Hypothalamus (tissue), 51 donors: ENCODE data around the gene CALY.

Experiments used
- DNase-seq, 51 donors: peaks; one replicate each; lab custom pipeline; 2025; lab: John Stamatoyannopoulos, UW

Gene CALY

DNA sequence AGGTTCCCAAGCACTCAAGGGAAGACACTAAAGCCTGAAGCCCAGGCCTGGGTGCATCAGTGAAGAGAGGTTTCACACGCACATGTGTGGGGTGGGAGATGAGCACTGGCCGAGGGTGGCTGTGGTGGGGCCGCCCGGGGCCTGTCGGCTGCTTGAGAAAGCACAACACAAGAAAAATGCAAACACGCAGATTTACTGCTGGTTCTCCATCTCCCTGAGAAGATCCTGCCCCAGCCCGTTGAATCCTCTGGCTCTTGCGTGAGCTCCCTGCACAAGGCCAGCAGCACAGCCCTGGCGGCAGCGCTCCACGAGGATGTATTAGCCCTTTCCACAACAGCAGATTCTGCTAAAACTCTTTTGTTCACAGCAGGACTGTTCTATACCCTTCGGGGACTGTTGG, 21.8 kb downstream of the CALY start:
- no peak for DNase-seq

DNA sequence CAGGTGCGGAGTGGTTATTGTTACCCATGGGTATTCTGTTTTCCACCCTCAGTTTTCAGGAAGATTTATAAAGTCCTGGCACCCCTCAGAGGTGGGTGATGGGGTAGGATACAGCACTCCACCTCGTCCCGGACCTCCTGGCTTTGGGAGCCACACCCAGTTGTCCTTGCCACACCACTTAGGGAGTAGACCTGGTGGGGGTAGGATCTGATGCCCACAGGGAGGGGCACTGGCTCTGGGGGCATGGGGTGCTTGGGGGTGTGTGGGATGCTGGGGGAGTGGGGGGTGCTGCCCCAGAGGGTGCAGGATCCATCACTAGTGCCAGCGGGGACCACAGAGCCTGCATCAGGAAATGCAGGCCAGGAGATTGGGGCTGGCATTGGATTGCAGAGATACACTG, 23.5 kb downstream of the CALY start:
- no peak for DNase-seq

GRCh38 chr10:133312769-133313145, 23.9 kb downstream of the CALY start:
- DNase-seq = no peak

DNA sequence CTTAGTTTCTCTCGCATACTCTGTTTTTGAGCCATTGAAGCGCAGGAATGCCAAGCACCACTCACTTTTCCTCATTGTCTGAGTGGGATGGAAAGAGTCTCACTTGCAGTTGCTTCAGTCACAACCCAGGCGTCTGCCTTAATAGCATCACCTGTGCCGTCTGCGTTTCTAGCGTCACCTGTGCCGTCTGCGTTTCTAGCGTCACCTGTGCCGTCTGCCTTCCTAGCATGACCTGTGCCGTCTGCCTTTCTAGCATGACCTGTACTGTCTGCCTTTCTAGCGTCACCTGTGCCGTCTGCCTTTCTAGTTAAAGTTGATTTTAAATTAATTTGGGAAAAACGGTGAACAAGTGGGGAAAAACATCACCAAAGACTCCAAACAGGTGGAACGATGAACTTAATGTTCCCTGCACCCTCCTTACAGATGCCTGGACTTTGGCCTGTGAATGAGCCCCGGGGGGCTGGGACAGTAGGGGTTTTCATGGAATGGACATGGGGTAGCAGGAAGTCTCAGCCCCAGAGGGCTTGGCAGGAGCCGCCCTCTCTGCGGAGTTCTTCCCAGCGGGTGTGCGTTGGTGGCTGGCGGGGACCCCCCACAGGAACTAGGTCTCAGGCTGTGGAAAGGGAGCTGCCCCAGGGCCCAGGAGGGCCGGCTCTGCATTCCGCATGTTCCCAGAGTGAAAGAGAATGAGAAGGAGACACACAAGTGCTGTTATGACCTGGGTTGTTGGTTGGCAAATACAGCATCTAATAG, 24.5 kb downstream of the CALY start:
- no peak for DNase-seq

GRCh38 chr10:133311570-133311969, 25.1 kb downstream of the CALY start:
- DNase-seq = no peak

- DNase-seq = no peak
Observed at GRCh38 chr10:133310789-133311188, 25.9 kb downstream of the CALY start.

GRCh38 chr10:133310399-133310755, 26.3 kb downstream of the CALY start:
- no peak for DNase-seq

- no peak for DNase-seq
Observed at GRCh38 chr10:133309720-133310398, 26.8 kb downstream of the CALY start.

DNA sequence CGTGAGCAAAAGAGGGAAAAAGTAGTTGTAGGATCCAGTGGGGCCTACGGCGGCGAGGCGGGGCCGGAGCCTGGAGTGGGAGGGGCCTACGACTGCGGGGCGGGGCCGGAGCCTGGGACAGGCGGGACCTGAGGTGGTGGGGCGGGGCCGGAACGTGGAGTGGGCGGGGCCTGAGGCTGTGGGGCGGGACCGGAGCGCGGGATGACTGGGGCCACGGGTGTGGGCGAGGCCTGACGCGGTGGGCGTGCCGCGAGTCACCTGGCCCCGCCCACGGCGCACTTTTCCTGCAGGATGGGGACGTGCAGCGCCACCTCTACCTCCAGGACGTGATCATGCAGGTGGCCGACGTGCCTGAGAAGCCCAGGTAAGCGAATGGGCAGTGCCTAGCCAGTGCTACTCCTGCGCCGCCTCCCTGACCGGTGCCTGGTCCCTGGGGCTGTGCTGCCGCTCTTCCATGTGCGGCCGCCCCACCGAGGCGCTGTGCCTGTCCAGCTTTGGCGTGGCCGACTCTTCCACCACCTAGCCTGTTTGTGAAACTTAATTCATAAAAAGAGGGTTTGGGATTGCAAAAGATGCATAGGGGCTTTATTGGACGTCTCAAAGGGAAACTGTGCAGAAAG, 27.5 kb downstream of the CALY start:
- peak in 47 of 51 donors; percentile 60 to 96 (median 87) for DNase-seq

DNA sequence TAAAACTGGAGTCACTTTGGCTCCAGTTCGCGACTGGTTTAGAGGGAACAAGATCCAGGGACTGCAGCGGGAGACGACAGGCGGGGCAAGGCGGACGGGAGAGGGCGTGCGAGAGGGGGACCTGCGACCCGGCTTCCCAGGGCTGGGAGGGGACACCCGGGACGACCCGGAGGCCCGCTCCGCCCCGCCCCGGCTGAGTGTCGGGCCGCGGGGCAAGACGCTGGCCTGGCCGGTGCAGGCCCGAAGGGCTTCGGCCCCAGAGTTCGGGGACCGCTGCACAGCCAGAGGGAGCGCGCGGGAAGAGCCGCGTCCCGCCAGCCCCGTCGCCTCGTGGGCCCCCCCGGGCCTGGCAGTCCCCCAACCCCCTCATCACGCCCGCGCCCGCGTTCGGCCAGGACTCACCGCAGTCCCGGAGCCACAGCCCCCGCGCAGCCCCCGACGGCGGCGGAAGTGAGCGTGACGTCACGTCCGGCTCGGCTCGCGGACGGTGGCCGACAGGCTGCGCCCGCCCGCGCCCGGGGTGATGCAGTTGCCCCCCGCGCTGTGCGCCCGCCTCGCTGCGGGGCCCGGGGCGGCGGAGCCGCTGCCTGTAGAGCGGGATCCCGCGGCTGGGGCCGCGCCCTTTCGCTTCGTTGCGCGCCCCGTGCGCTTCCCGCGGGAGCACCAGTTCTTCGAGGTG, 28.1 kb downstream of the CALY start, which contains the start of the genes TUBGCP2 and ZNF511:
TSS of gene TUBGCP2 (minus strand) at position 452 of the 679 bp plus-strand sequence. CDS start 5,931 bp downstream, outside the sequence.
TSS of gene ZNF511 (plus strand) at position 494 of the 679 bp plus-strand sequence. CDS start at position 524, 30 bp downstream.
- peak in 50 of 51 donors; percentile 47 to 96 (median 82) for DNase-seq

- DNase-seq = peak in 13 of 51 donors; percentile 12 to 48 (median 35)
Observed at GRCh38 chr10:133307776-133308420, 28.8 kb downstream of the CALY start.

DNA sequence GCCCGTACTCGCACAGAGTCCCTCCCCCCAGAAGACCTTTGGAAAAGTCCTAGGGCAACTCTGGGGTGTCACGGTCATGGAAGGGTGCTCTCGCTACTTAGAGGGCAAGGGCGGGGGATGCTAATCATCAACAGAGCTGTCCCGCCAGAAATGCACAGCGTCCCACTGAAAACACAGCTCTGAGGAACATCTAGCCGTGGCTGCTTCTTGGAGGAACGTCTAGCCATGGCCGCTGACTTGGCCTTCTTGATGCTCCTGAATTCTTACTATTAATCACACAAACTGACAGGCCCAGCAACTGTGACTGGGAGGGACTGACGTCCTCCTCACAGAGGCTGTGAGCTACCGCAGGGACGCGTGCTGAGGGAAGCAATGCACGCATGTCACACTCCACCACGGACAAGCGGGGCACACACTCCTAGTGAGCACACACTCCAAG, 29.7 kb downstream of the CALY start:
- no peak for DNase-seq

DNA sequence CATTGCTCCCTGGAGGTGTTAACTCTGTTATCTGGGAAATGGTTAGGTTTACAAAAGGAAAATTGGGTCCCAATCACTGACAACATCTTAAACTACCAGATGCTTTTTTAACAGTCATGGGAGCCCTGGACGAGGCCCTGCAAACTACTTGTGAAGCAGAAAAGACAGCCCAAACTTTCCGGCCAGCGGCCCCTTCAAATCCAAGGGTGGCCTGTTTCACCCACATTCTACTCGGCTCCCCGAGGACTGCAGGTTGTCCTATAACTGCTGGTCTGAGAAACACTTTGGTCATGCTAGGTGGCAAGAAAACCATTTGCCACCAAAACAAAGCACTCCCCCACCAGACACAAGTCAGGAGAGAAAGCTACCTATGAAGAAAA, 30.6 kb downstream of the CALY start:
- no peak for DNase-seq

- DNase-seq = no peak
Observed at GRCh38 chr10:133303206-133303605, 33.5 kb downstream of the CALY start.

- no peak for DNase-seq
Observed at GRCh38 chr10:133302230-133302629, 34.5 kb downstream of the CALY start.

DNA sequence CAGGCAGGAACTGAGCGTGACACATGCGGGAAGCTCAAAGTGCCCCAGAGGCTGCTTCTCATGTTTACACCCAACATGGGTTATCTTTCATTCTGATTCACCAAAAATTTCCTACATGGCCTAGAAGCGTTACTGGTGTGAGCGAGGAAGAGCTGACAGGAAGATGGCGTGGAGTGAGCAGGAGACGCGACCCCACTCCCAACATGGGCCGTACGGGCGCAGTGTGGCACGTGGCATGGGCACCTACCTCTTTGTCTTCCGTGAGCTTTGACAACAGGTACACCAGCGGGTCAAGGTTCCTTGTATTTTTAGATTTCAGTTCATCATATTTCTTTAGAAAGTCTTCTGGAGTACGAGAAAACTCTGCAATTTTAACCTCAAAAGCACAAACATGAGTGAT, 37.0 kb downstream of the CALY start:
- no peak for DNase-seq

- no peak for DNase-seq
Observed at GRCh38 chr10:133299224-133299623, 37.5 kb downstream of the CALY start.

- DNase-seq = no peak
Observed at GRCh38 chr10:133298466-133298865, 38.2 kb downstream of the CALY start.

DNA sequence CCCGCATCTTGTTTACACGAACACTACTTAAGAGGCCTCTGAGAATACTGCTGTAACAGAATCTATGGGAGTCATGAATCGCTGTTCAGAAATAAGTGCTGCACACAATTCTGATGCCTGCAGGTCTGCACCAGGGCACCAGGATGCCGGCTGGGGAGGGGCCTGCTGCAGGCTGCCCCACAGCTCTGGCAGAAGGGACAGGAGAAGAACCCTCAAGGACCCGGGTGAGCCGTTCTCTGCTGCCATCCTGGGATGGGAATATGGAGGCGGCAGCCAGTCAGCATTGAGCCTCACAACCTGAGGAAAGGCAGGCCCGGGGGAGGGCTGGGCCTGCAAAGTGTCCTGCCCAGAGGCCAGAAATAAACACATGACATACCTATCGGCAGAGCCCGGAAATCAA, 39.2 kb downstream of the CALY start:
- no peak for DNase-seq
